Adrenal gland (tissue), 5 donors: ENCODE data around the gene OR3A2.

Source experiments
- CTCF ChIP-seq, 6 experiments: fragments of 450-650 bp in 4 of 6; fragments of 200-600 bp in 2 of 6; sonication (generic) in 1 of 6; IDR thresholded peaks; 1 replicate in 5 of 6; 2 replicates in 1 of 6; pipeline versions ENCODE4 v1.5.1 to v1.8.0; 2016 to 2021; ENCODE audit warnings: antibody characterized with exemption in 6 of 6, mild to moderate bottlenecking in 2 of 6, moderate library complexity in 1 of 6
- POLR2A ChIP-seq, 2 donors: fragments of 450-650 bp; IDR thresholded peaks; one replicate each; pipeline ENCODE4 v1.6.1; 2017; ENCODE audit warnings: antibody characterized with exemption in 2 of 2, mild to moderate bottlenecking in 2 of 2, moderate library complexity in 1 of 2
- donor health status: DM: no; HTN: no; CAD: no.

DNA sequence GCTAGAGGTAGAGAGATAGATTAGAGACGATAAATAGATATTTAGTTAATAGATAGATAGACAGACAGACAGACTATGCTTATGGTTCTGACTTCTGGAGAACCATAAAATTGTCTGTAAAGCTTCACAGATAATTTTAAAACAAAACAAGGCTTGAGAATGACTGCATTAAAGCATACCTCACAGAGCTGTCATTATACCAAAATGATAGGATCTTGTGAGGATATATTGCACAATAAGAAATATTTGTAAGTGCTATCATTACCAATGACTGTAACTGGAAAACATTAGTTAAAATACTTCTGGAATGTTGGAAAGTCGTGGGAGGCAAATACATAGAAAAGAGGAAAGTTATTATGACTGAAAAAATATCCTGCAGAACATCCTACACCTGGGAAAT lies 15.7 kb upstream of the OR3A2 start:
- no peak for TF ChIP-seq CTCF (IDR thresholded peaks at IDR 0.05)
- no peak for TF ChIP-seq POLR2A (IDR thresholded peaks at IDR 0.05)
